Erythroblast (primary cell): ENCODE measurements around the gene TCF19.
A peak's percentile ranks its signal among the peaks of the same experiment; 100 is the strongest.
"Not testable (repeated sequence)": the region's sequence is repeated elsewhere in the genome, so short reads cannot be mapped to it uniquely, and the experiment has no call there.

Source experiments
- DNase-seq, 2 experiments: peaks; one replicate each; lab custom pipeline; 2025; lab: John Stamatoyannopoulos, UW
- GATA1 ChIP-seq: IDR thresholded peaks from 2 replicates; pipeline ENCODE4 v1.6.1; 2011; ENCODE audit warnings: low read depth, mild to moderate bottlenecking, control low read depth, low read length, moderate library complexity
- POLR2A ChIP-seq: IDR thresholded peaks from 2 replicates; pipeline ENCODE4 v1.6.1; 2011; ENCODE audit warnings: mild to moderate bottlenecking, low read length

TCF19 gene

GRCh38 chr6:31174378-31174777, 16.0 kb downstream of the TCF19 start:
- TF ChIP-seq POLR2A (no peak), GATA1 (no peak)
- no peak for DNase-seq

DNA sequence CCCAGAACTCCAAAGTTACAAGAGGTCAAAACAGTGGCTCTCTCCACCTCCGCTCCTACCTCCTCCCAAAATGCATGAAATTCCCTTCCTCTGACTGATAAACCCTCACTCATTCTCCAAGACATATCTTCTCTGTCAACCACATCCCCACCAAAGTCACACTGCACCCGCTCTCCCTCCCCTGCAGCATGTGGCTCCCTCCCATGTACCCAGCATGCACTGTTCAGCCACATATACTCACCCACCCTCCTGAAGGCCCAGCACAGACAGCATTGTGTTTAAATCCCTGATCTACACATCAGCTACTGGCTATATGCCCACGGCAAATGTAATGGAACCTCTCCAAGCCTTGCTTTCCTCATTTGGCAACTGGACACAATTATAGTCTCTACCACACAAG, 17.6 kb downstream of the TCF19 start:
- no peak for DNase-seq

DNA sequence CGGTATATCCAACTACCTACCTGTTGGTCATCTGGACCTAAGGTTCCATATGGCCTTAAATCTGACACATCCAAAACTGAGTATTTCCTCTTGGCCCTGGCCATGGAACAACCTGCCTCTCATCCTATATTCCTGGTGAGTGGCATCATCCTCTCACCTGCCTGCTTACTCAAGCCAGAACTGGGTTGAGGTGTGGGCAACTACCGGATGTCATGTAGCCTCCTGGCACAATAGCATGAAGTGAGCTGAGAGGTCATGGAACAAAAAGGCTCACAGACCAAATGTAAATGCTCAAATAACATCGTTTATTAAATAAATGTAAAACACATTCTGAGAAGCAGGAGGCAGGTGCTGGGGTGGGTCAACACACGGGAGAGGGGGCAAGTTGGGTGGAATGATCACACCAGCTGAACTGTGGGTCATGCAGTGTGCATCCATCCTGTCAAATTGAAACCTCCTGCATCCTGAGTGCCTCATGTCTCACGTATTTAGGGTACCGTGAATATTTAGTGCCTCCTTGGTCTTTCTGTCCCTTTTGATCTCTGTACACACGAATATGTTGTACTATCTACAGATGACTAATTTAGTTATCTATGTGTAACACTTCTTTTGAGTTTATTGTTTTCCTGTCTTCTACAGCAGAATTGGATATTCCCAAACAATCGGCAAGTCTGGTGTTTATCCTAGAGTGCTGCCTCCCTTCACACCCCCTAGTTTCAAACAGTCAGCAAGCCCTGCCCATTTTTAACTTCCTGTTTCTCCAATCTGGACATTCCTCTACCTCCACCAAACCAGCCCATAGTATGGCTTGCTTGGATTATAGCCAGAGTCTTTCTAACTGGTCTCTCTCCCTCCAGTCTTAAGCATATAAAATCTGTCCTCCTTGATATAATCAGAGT, 20.0 kb downstream of the TCF19 start:
- no peak for DNase-seq
- TF ChIP-seq GATA1: no peak

More for the DNA sequence above, 17.6 kb downstream of the TCF19 start:
- TF ChIP-seq GATA1 (no peak), POLR2A (no peak)

- TF ChIP-seq POLR2A (no peak), GATA1 (no peak)
- DNase-seq: no peak
Measured at GRCh38 chr6:31179042-31179386, 20.6 kb downstream of the TCF19 start.

GRCh38 chr6:31179896-31180295, 21.5 kb downstream of the TCF19 start:
- TF ChIP-seq GATA1 (no peak), POLR2A (no peak)
- DNase-seq: no peak

- TF ChIP-seq POLR2A (no peak), GATA1 (no peak)
- DNase-seq: peak; percentile 23 to 34
Measured at GRCh38 chr6:31180500-31180899, 22.1 kb downstream of the TCF19 start.

GRCh38 chr6:31183287-31183686, 24.9 kb downstream of the TCF19 start:
- not testable (repeated sequence) for DNase-seq

GRCh38 chr6:31183859-31184258, 25.5 kb downstream of the TCF19 start:
- DNase-seq: not testable (repeated sequence)

DNA sequence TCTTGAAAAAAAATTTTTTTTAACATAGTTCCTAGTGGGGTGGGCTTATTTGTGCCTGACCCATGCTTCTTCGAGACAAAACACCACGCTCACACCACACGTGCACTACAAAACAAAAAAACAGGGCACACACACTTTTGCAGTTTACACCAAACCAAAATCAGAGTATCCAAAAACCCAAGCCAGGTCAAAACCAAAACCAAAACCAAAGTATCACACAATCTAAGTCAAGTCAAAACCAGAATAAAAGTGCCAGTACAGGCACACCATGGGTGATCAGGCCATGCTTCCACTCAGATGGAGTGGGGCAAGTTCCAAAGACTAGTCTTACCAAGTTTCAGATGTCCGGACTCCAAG, 27.3 kb downstream of the TCF19 start:
- DNase-seq: not testable (repeated sequence)

DNA sequence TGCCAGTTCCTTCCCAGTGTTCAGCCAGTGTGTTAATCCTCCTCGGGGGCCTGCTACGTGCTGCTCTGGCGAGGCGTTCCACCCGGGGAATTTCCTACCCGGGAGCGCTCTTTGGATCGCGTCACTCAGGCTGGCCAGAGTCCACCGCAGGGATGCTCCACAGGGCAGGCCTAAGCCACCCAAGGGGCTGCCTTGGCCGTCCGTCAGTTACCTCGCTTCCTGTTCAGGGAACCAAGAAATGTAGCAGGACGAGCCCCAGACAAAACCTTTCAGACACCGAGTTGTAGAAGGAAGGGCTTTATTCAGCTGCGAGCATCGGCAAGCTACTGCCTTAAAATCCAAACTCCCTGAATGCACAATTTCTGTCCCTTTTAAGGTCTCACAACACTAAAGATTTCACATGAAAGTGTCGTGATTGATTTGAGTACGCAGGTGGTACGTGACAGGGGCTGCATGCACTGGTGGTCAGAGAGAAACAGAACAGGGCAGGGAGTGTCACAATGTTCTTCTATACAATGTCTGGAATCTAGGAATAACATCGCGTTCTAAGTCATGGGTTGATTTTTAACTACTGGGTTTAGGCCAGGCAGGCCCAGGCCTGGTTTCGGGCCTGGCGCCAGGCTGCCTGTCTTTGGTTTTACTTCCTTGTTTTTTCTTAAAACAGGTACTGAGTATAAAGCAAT, 27.8 kb downstream of the TCF19 start:
- TF ChIP-seq GATA1: no peak
- no peak for DNase-seq

DNA sequence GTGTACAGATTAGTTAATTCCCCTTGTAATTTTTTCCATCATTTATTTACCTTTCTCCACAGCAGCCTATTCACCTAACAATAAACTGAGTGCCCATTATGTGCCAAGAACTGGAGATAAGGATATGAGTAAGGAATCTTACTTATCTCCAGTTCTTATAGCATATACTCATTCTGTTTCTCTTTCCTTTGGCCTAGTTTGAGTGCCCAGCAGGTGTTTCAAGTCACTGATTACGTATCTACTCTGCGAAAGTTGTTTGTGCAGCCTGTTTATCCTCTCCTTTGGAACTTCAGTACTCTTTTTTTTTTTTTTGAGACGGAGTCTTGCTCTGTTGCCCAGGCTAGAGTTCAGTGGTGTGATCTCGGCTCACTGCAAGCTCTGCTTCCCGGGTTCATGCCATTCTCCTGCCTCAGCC, 29.4 kb downstream of the TCF19 start:
- no peak for TF ChIP-seq POLR2A
- TF ChIP-seq GATA1: no peak

DNA sequence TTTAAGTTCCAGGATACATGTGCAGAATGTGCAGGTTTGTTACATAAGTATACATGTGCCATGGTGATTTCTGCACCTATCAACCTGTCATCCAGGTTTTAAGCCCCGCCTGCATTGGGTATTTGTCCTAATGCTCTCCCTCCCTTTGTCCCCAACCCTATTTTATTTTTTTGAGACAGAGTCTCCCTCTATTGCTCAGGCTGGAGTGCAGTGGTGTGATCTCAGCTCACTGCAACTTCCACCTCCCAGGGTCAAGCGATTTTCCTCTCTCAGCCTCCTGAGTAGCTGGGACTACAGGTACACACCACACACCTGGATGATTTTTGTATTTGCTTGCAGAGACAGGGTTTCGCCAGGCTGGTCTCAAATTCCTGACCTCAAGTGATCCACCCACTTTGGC, 30.8 kb downstream of the TCF19 start:
- DNase-seq: not testable (repeated sequence)

More for the DNA sequence above, 29.4 kb downstream of the TCF19 start:
- DNase-seq: no peak

- DNase-seq: no peak
- TF ChIP-seq POLR2A (no peak), GATA1 (no peak)
Measured at GRCh38 chr6:31190488-31190887, 32.1 kb downstream of the TCF19 start.

GRCh38 chr6:31192431-31193105, 34.2 kb downstream of the TCF19 start:
- peak; percentile 65 to 76 for DNase-seq

GRCh38 chr6:31193206-31193605, 34.8 kb downstream of the TCF19 start:
- TF ChIP-seq GATA1: no peak
- no peak for TF ChIP-seq POLR2A
- no peak for DNase-seq
